DND-41 (cell line): ENCODE results near the gene AXIN1.
"Not testable (repeated sequence)": the region's sequence is repeated elsewhere in the genome, so short reads cannot be mapped to it uniquely, and the experiment has no call there.

ENCODE experiments used
- ATAC-seq: fragments of 200-7000 bp; cut with Tn5 transposase; 3 replicates; pipeline ENCODE4 v1.9.1; 2021; ENCODE audit warnings: low read depth; ENCODE audit not compliant: insufficient read depth
- DNase-seq: peaks from one replicate; pipeline ENCODE4 v3.0.0-alpha.2; 2020
- H2AFZ ChIP-seq: 2 replicates; pipeline ENCODE4 v1.6.0; 2012; ENCODE audit warnings: low read depth, low read length
- H3K27ac ChIP-seq: 2 replicates; pipeline ENCODE4 v1.5.1; 2012; ENCODE audit warnings: low read length, inconsistent platforms
- H3K27me3 ChIP-seq: fragments of 200-600 bp; sonication (generic); 2 replicates; pipeline ENCODE4 v1.6.0; 2012; ENCODE audit warnings: low read length, mild to moderate bottlenecking, inconsistent platforms; ENCODE audit not compliant: insufficient read depth, poor library complexity
- H3K36me3 ChIP-seq: 2 replicates; pipeline ENCODE4 v1.5.1; 2012; ENCODE audit warnings: low read length, inconsistent platforms; ENCODE audit not compliant: insufficient read depth
- H3K4me1 ChIP-seq: 2 replicates; pipeline ENCODE4 v1.5.1; 2012; ENCODE audit warnings: mild to moderate bottlenecking, low read length; ENCODE audit not compliant: insufficient read depth
- H3K4me2 ChIP-seq: 2 replicates; pipeline ENCODE4 v1.6.0; 2012; ENCODE audit warnings: mild to moderate bottlenecking, moderate library complexity, low read length, inconsistent platforms; ENCODE audit not compliant: insufficient read depth
- H3K4me3 ChIP-seq, 2 experiments: fragments of 200-600 bp in 1 of 2; shearing (Covaris generic) in 1 of 2; 2 replicates each; pipeline ENCODE4 v1.5.1; 2012 to 2016; ENCODE audit warnings: inconsistent platforms in 2 of 2, low read length in 2 of 2, mild to moderate bottlenecking in 2 of 2, low read depth in 1 of 2, moderate library complexity in 1 of 2
- H3K79me2 ChIP-seq: 2 replicates; pipeline ENCODE4 v1.6.0; 2012; ENCODE audit warnings: low read length, inconsistent platforms; ENCODE audit not compliant: insufficient read depth
- H3K9ac ChIP-seq: 2 replicates; pipeline ENCODE4 v1.6.0; 2012; ENCODE audit warnings: low read depth, mild to moderate bottlenecking, inconsistent platforms, low read length, moderate library complexity
- H3K9me3 ChIP-seq: 2 replicates; pipeline ENCODE4 v1.5.1; 2012; ENCODE audit warnings: low read length, moderate library complexity, mild to moderate bottlenecking, inconsistent platforms; ENCODE audit not compliant: insufficient read depth, severe bottlenecking
- H4K20me1 ChIP-seq: 2 replicates; pipeline ENCODE4 v1.6.0; 2012; ENCODE audit warnings: low read length; ENCODE audit not compliant: insufficient read depth
- CTCF ChIP-seq: IDR thresholded peaks from 2 replicates; pipeline ENCODE4 v1.5.1; 2012; ENCODE audit warnings: borderline replicate concordance, low read length, moderate library complexity, mild to moderate bottlenecking; ENCODE audit not compliant: poor library complexity, severe bottlenecking; ENCODE audit errors: extremely low read depth
- EZH2 ChIP-seq: IDR thresholded peaks from 3 replicates; pipeline ENCODE4 v1.6.1; 2012; ENCODE audit warnings: borderline replicate concordance, low read depth, mild to moderate bottlenecking, moderate library complexity, low read length, inconsistent platforms; ENCODE audit not compliant: severe bottlenecking

AXIN1 gene

GRCh38 chr16:334164-334832 lies 18.2 kb downstream of the AXIN1 start:
- H3K27ac ChIP-seq, ATAC-seq, H3K9me3 ChIP-seq, H3K9ac ChIP-seq, H3K4me1 ChIP-seq, H3K36me3 ChIP-seq, H3K4me3 ChIP-seq, H3K27me3 ChIP-seq, H3K4me2 ChIP-seq, H2AFZ ChIP-seq, DNase-seq: not testable (repeated sequence)
- Histone ChIP-seq H4K20me1 (peaks cover 57% of the 10 kb centered on the region), H3K79me2 (peaks cover 95% of the 10 kb centered on the region)

GRCh38 chr16:333406-334094 lies 19.0 kb downstream of the AXIN1 start:
- Histone ChIP-seq H2AFZ (no peak overlapping the region), H3K36me3 (no peaks in the 10 kb centered on the region), H3K9ac (no peak overlapping the region), H3K9me3 (no peaks in the 10 kb centered on the region), H3K27me3 (no peaks in the 10 kb centered on the region), H3K4me1 (0 out of 2 replicates have a peak, but pooled peaks cover 2% of the 10 kb centered on the region), H3K4me2 (no peak overlapping the region), H3K4me3 (no peak overlapping the region), H4K20me1 (peaks cover 53% of the 10 kb centered on the region), H3K27ac (no peak overlapping the region), H3K79me2 (peaks cover 96% of the 10 kb centered on the region)
- DNase-seq (no peak), ATAC-seq (peak; percentile 27; the same call in 1 of the 3 replicates)
- TF ChIP-seq CTCF (no peak), EZH2 (no peak)

GRCh38 chr16:331181-331814 lies 21.2 kb downstream of the AXIN1 start:
- Histone ChIP-seq H4K20me1 (peaks cover 50% of the 10 kb centered on the region), H3K79me2 (peaks cover 89% of the 10 kb centered on the region)
- H2AFZ ChIP-seq, H3K4me1 ChIP-seq, ATAC-seq, H3K4me2 ChIP-seq, DNase-seq, H3K9ac ChIP-seq, H3K9me3 ChIP-seq, H3K27ac ChIP-seq, H3K27me3 ChIP-seq, H3K36me3 ChIP-seq, H3K4me3 ChIP-seq: not testable (repeated sequence)

GRCh38 chr16:330741-331140 lies 21.8 kb downstream of the AXIN1 start:
- no peak overlapping the region for H3K9ac ChIP-seq
- TF ChIP-seq EZH2: no peak
- TF ChIP-seq CTCF: no peak
- 0 out of 2 replicates have a peak, but pooled peaks cover 2% of the 10 kb centered on the region for H3K4me1 ChIP-seq
- no peak overlapping the region for H3K4me2 ChIP-seq
- no peak overlapping the region for H3K4me3 ChIP-seq
- H3K79me2 ChIP-seq: peaks cover 87% of the 10 kb centered on the region
- ATAC-seq (no peak), DNase-seq (no peak)
- peaks cover 48% of the 10 kb centered on the region for H4K20me1 ChIP-seq
- no peaks in the 10 kb centered on the region for H3K36me3 ChIP-seq
- H3K27ac ChIP-seq: no peak overlapping the region
- no peaks in the 10 kb centered on the region for H3K27me3 ChIP-seq
- no peaks in the 10 kb centered on the region for H3K9me3 ChIP-seq
- H2AFZ ChIP-seq: no peak overlapping the region
